GM12891 (cell line): Measurements from ENCODE around the gene PLCD1.

Experiments used
- DNase-seq: peaks from one replicate; pipeline ENCODE4 v3.0.0; 2011; ENCODE audit warnings: low spot score; ENCODE audit not compliant: insufficient read length
- FAIRE-seq: peaks from 2 replicates; lab custom pipeline; 2011; peaks lifted over from hg19 to GRCh38; lab: Jason Lieb, UNC
- PAX5 ChIP-seq: IDR thresholded peaks from 2 replicates; pipeline ENCODE4 v1.6.1; 2011; ENCODE audit warnings: low read length, moderate library complexity, mild to moderate bottlenecking; ENCODE audit not compliant: insufficient read depth, severe bottlenecking
- POLR2A ChIP-seq: IDR thresholded peaks from 2 replicates; pipeline ENCODE4 v1.6.1; 2011; ENCODE audit warnings: low read depth, low read length, control low read depth
- POLR2AphosphoS5 ChIP-seq: IDR thresholded peaks from 2 replicates; pipeline ENCODE4 v1.6.1; 2011; ENCODE audit warnings: low read depth, low read length, control low read depth
- POU2F2 ChIP-seq: IDR thresholded peaks from 2 replicates; pipeline ENCODE4 v1.6.1; 2011; ENCODE audit warnings: low read depth, mild to moderate bottlenecking, control low read depth, low read length, moderate library complexity
- SPI1 ChIP-seq: IDR thresholded peaks from 2 replicates; pipeline ENCODE4 v1.6.1; 2011; ENCODE audit warnings: low read depth, low read length, control low read depth
- TAF1 ChIP-seq: IDR thresholded peaks from 2 replicates; pipeline ENCODE4 v1.6.1; 2011; ENCODE audit warnings: low read depth, low read length, control low read depth

Gene PLCD1

DNA sequence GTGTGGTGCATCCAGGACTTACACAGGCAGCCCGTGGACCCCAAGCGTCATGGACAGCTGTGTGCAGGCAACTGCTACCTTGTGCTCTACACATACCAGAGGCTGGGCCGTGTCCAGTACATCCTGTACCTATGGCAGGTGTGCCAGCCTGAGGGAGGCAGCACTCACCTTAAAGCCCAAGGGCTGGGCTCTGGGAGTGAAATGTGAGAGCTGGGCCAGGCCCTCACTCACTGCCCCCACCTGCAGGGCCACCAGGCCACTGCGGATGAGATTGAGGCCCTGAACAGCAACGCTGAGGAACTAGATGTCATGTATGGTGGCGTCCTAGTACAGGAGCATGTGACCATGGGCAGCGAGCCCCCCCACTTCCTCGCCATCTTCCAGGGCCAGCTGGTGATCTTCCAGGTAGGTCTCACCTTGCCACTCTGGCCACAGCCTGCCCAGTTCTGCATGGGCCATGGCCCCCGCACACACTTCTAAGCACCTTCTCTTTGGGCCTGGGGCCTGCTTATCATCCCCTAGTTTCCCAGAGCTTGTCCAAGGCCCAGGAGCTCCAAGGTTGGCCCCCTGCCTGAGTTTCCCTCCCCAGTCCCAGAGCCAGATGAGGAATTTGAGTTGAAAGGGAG is 27.9 kb downstream of the PLCD1 start:
- DNase-seq (no peak), FAIRE-seq (no peak)
- no peak for TF ChIP-seq POLR2A
- no peak for TF ChIP-seq PAX5
- no peak for TF ChIP-seq POLR2AphosphoS5
- no peak for TF ChIP-seq SPI1
- TF ChIP-seq TAF1 = no peak
- TF ChIP-seq POU2F2 = no peak

DNA sequence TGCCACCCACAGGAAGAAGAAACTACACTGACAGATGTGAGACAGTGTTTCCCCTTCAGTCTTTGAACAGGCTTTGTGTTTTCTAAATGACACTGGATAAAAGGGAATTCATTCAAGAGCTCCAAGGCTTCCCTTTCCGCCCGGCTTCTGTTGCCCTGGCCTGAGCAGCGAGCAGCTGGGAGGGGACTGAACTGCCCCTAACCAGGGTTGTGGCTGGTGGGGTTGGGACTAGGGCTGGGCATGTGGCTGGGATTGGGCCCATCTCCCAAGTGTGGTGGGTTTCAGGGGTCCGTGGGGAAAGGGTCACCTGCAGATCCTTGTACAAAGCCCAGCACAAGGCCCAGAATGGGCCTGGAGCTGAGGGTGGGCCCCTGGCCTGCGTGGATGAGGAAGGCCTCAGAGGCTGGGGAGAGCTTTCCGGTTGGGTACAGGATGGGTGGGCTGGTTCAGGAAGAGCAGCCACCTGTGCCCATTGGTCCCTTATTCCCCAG is 28.4 kb downstream of the PLCD1 start:
- TF ChIP-seq POU2F2 (no peak), TAF1 (no peak), POLR2A (no peak), POLR2AphosphoS5 (no peak), PAX5 (no peak), SPI1 (no peak)
- FAIRE-seq (no peak), DNase-seq (no peak)

DNA sequence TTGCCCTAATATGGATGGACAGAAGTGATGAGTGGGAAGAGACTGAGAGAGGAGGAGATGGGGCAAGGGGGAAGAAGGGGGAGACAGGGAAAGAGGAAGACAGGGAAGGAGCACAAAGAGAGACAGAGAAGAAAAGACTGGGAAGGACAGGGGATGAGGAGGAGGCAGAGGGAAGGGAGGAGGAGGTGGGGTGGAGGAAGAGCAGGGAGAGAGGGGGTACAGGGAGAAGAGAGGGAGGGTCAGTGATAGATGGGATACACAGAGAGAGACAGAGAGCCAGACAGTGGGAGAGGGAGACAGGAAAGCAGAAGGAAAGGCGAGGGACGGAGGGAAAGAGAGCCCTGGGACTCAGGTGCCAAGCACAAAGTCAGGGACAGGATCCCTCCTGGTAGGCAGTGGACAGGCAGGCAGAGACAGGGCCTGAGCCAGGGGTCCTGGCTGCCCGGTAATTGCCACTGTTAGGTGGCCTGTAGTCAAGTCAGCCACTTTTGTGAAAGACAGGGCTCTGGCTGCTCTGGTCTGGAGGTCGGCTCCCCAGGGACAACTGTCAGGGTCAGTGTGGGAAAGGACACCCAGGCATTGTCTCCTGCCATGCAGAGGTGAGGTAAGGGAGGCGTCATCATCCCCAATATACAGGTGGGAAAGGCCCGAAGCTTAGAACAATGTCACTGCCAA is 29.1 kb downstream of the PLCD1 start:
- TF ChIP-seq POU2F2 (no peak), PAX5 (no peak), POLR2A (no peak)
- FAIRE-seq (no peak), DNase-seq (no peak)

DNA sequence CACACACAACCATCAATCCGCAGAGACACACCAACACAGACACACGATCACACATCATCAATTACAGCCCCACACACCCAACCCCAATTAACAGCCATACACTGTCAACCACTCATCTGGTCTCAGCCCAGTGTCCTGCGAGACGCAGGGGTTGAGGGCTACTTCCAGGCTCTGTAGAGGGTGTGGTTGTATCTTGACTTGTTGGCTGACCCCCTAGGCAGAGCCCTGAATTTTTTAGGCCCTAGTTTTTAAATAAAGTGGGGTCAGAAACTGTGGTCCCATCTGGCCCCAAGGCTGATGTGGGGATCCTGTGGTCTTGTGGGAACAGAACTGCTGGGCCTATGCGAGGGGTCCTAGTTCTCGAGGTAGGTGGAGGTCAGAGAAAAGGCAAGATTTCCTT is 29.6 kb downstream of the PLCD1 start:
- TF ChIP-seq PAX5 = no peak
- no peak for TF ChIP-seq SPI1
- no peak for TF ChIP-seq POU2F2
- TF ChIP-seq POLR2A = no peak
- no peak for TF ChIP-seq POLR2AphosphoS5
- no peak for TF ChIP-seq TAF1
- no peak for FAIRE-seq
- no peak for DNase-seq

DNA sequence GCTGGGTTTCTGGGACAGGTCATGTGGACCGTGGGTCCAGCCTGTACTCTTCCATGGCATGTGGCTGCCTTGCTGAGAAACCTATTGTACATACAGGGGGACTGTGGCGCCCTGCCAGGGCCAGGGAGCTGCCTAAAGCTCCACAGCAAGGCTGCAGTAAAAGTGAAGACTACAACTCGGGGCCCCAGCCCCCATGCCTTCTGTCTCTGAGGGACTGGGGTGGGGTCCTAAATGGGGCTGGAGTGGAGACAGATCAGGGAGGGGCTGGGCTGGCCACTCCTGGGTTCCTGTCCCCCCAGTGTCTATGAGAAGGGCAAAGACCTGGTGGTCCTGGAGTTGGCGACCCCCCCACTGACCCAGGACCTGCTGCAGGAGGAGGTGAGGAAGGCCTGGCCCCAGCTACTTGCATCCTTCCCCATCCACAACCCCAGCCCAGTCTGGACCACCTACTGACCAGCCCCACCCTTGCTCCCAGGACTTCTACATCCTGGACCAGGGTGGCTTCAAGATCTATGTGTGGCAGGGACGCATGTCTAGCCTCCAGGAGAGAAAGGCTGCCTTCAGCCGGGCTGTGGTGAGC is 31.6 kb downstream of the PLCD1 start:
- DNase-seq (no peak), FAIRE-seq (no peak)

DNA sequence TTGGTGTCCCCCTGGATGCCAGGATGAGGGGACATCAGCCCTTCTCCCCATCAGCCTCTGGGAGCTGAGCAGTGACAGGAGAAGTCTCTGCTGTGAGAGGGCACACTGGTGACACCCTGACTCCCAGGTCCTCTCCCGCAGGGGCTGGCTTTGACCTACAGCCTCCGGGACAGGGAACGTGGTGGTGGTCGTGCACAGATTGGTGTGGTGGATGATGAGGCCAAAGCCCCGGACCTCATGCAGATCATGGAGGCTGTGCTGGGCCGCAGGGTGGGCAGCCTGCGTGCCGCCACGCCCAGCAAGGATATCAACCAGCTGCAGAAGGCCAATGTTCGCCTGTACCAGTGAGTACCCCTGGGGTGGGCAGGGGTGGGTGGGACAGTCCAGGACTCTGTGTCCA is 32.1 kb downstream of the PLCD1 start:
- DNase-seq = no peak
- TF ChIP-seq POLR2AphosphoS5 (no peak), SPI1 (no peak), TAF1 (no peak), PAX5 (no peak), POLR2A (no peak), POU2F2 (no peak)
- no peak for FAIRE-seq

More for the DNA sequence above, 31.6 kb downstream of the PLCD1 start:
- TF ChIP-seq TAF1 = no peak
- TF ChIP-seq POLR2A = no peak
- TF ChIP-seq POLR2AphosphoS5 = no peak
- TF ChIP-seq PAX5 = no peak
- no peak for TF ChIP-seq SPI1
- TF ChIP-seq POU2F2 = no peak

DNA sequence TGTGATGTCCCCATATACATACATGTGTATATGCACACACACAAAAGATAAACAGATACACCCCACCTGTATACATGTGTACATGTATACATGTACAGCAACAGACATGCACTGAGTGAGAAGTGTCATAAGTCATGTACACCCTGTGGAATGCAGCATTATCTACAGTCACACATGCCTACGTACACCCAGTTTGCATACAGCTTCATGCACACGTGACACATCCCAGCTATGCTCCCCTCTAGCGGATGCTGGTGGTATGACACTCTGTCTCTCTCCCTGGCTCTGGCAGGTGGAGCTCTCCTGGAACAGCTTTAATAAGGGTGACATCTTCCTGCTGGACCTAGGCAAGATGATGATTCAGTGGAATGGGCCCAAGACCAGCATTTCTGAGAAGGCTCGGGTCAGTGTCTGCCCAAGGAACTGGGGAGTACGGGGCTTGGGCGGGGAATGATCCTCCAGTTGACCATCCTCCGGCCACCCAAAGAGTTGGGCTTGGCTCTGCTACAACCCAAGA is 32.6 kb downstream of the PLCD1 start:
- TF ChIP-seq POU2F2 (peak; percentile 98), PAX5 (no peak), POLR2A (no peak)

DNA sequence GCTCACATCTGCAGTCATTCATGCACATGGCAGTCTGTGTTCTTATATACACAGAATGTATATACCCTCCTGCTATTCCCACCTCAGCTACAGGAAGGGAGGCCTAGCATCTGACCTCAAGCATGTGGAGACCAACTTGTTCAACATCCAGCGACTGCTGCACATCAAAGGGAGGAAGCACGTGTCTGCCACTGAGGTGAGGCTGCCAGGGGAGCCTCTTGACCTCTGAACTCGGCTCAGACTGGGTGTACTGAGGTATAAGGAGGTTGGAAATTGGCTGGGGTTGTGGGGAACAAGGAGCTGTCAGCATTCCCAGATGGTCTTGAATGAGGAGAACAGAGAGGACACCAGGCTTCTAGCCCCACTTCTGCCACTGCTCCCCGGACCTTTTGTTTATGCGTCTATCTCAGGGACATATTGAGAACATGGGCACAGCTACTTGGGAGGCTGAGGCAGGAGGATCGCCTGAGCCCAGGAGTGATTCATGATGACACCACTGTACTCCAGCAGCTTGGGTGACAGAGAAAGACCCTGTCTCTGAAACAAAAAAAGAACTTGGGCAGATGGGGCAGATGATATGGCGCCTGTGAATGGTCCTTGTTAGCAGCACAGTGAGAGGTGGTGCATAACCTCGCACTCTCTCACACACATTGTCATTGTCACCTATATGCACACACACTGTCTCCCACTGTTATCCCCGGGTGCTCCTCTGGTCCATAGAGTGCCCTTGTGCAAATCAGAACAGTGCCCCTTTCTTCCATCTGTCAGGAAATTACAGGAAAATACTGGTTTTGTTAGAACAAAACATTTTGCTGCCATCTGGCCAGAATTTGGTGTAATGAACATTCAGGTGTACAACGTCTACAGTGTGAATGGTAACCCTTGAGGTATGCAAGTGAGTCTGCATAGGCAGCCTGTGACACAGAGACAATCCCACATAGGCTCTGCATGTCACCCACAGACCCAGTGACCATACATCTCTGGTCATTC is 33.5 kb downstream of the PLCD1 start:
- DNase-seq (no peak), FAIRE-seq (peak; percentile 33)
- TF ChIP-seq POLR2AphosphoS5 (no peak), TAF1 (no peak), SPI1 (no peak), POU2F2 (no peak), POLR2A (no peak), PAX5 (no peak)

More for the DNA sequence above, 32.6 kb downstream of the PLCD1 start:
- FAIRE-seq (peak; percentile 98), DNase-seq (peak; percentile 63)

DNA sequence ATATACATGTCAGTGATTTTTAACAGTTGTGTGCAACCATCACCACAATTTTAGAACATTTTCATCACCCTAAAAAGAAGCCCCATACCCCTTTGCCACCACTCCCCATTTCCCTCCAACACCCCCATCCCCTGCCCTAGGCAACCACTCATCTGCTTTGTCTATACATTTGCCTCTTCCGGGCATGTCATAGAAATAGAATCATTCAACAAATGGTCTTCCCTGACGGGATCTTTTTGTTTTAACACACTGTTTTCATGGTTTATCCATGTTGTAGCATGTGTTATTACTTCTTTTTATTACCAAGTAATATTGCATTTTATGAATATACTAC is 34.8 kb downstream of the PLCD1 start:
- DNase-seq (no peak), FAIRE-seq (no peak)
- TF ChIP-seq SPI1 = no peak
- no peak for TF ChIP-seq PAX5
- TF ChIP-seq TAF1 = no peak
- no peak for TF ChIP-seq POU2F2
- TF ChIP-seq POLR2A = no peak
- no peak for TF ChIP-seq POLR2AphosphoS5
